ENCODE results near the gene KLHL13.
A peak's percentile ranks its signal among the peaks of the same experiment; 100 is the strongest.
"Not testable (repeated sequence)": the region's sequence is repeated elsewhere in the genome, so short reads cannot be mapped to it uniquely, and the experiment has no call there.

KLHL13 gene

GRCh38 chrX:118116713-118117550, at the start of gene KLHL13:
Gene KLHL13 (minus strand): TSS chrX:118116810. CDS start chrX:118028473, 88,337 bp downstream.
- DNase-seq = peak; percentile 46

DNA sequence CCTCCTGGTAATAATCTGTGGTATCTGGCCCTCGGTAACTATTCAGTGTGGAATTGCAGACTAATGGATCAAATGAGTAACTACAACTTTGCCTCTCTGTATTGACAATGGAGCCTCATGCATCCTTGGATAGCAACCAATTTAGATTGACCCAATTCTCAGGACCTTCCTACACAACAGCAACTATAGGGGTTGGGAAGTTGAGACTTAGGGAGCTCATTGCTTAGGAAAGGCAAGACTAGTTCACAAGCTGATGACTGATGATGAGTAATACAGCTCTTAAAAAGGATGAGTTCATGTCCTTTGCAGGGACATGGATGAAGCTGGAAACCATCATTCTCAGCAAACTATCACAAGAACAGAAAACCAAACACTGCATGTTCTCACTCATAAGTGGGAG, 47.5 kb upstream of the KLHL13 start:
- no peak for DNase-seq

DNA sequence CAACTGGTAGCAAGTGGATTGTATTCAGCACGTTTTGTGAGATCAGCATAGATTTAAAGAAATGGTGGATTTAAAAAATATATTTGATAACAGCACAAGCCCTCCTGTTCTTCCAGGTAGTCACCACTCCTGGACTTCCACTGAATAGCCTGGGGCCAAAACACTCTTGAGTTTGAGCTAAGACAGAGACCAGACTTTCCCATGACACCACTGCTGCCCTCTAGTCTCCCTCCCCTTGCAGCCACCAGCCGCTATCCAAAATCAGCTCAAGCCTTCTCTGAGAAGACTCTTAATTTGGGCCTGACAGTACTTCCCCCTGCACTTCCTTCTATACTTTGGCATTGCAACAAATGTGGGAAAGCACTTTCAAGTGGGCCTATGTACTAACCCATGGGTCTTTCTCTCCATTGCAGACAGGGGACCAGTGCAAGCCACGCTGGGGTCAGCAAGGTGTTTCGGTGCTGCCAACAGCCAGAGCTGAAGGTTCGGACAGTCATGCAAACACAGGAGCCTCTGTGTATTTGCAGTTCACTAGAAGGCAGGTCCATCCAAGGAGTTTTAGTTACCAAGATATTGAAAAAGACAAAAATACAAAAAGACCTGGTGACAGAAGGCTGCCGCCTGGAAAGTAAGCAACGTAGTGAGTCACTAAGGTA, 40.5 kb upstream of the KLHL13 start:
- no peak for DNase-seq

DNA sequence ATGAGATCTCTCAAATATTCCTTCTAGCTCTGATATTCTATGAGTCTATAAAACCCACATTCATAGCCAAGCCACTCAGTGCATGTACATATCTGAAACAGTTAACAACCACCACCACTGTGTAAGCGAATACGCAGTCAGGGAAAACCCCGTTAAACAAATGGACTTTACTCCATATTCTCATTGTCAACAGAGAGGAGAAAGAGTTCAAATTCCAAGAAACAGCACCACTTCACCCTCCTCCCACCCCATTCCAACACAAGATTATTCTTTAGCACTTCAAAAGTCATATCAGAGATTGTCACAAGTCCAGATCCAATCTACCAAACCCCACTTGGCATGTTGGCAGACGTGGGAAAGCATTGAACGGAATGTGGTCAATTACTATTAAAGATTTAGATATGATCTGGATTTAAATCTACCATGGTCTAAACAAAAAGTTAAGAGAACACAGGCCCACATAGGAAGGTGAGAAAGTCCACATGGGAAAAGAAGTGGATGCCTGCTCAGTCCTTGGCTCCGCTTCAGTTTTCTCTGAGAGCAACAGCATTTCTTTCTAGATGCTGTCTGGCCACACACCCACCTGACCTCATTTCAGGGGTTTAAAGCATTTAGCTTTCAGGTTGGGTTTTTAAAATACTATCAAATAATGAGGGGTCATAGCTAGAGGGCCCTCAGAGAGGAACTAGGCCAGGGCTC, 39.8 kb upstream of the KLHL13 start:
- DNase-seq = no peak

DNA sequence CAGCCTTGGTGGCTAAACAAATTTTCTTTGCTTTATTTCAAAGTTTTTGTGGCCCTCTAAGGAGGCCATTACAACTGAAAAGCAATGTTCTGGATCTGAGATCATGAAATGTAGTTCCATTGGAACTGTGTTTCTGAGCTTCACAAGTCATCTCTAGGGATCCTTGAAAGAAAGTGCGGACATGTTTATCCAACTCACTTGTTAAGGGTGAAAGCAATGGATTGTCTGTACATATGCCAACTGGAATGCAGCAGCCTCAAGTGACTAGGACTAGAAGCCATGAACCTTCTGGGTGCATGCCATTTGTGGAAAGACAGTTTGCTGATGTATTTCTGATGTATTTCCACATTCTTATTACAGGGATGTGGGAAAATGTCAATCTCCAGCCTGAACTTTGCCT, 36.7 kb upstream of the KLHL13 start:
- DNase-seq = no peak

DNA sequence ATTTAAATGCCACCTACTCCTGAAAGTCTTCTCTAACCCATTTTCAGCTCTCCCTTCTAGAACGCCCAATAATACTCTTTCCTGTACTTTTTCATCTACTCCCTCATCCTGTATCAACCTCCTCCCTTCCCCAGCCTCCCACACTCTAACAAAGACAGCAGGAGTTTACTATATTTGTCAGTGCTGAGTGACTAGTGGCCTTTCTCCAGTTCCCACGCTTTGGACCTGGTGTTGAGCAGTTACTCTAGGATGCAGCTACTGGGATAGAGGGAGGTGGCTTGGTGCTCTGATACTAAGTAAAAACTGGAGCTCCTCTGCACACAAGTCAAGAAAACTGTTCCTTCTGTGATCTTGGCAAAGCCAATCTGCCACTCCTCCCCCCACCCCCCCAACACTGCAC, 36.1 kb upstream of the KLHL13 start:
- DNase-seq = no peak

GRCh38 chrX:118148737-118149136, 32.1 kb upstream of the KLHL13 start:
- DNase-seq = no peak

DNA sequence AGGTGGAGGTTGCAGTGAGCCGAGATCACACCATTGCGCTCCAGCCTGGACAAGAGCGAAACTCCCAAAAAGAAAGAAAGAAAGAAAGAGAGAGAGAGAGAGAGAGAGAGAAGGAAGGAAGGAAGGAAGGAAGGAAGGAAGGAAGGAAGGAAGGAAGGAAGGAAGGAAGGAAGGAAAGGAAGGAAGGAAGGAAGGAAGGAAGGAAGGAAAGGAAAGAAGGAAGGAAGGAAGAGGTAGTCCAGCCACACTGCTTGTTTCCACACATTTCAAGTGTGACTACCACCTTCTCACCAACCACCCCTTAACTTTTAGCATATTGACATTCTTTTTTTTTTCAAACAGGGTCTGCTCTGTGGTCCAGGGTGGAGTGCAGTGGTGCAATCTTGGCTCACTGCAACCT, 31.2 kb upstream of the KLHL13 start:
- DNase-seq = not testable (repeated sequence)

DNA sequence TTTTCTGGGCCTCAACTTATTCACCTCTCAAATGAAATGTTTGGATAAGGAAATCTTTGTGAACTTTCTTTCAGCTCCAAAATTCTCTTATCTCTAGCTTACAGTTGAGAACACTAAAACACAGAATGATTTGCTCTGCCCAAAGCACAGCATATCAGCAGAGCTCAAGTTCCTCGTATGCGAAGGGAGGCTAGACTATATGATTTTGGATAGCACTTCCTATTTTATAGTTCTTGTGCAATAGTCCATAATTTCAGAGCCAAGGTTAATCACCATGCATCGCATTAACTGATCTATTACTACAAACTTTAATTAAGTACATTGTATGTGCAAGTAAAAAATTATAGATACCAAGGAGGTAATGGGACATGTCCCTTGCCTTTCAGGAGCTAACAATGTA, 27.0 kb upstream of the KLHL13 start:
- DNase-seq = no peak

DNA sequence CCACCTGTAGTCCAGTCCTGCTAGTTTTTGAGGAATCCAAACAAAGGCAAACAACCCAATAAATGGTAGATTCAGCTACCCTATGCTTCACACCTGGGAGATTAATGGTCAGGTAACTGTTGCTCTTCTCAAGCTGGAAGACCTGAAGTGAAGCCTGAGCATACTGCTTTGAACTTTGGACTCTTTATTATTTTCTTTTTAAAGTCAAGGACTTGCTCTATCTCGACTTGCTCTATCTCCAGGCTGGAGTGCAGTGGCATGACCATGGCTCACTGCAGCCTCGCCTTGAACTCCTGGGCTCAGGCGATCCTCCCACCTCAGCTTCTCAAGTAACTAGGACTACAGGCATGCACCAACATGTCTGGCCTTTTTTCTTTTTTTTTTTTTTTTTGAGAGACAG, 14.7 kb upstream of the KLHL13 start:
- DNase-seq = no peak

- no peak for DNase-seq
Measured at GRCh38 chrX:118129681-118130080, 13.1 kb upstream of the KLHL13 start.

- DNase-seq = no peak
Measured at GRCh38 chrX:118128724-118129123, 12.1 kb upstream of the KLHL13 start.

DNA sequence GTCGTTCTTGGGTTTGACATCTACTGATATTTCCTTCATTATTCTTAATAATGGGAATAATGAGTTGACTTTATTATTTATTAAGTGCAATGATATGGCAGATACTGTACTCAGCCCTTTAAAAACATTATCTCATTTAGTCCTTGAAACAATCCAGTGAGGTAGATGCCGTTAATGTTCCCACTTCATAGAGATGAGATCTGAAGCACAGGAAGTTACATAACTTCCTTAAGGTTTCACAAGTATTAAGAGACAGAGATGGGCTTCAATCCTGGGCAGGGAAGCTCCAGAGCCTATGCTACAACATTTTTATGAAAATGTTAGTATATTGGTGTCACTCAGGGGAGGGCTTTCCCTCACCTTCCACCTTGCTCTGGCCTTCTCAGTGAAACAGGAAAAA, 9.7 kb upstream of the KLHL13 start:
- DNase-seq = no peak

GRCh38 chrX:118124243-118124642, 7.6 kb upstream of the KLHL13 start:
- DNase-seq = not testable (repeated sequence)

- no peak for DNase-seq
Measured at GRCh38 chrX:118117741-118118140, 1.1 kb upstream of the KLHL13 start.

- DNase-seq = peak; percentile 49
Measured at GRCh38 chrX:118115953-118116712, 477 bp downstream of the KLHL13 start.

GRCh38 chrX:118114971-118115370, 1.6 kb downstream of the KLHL13 start:
- no peak for DNase-seq

DNA sequence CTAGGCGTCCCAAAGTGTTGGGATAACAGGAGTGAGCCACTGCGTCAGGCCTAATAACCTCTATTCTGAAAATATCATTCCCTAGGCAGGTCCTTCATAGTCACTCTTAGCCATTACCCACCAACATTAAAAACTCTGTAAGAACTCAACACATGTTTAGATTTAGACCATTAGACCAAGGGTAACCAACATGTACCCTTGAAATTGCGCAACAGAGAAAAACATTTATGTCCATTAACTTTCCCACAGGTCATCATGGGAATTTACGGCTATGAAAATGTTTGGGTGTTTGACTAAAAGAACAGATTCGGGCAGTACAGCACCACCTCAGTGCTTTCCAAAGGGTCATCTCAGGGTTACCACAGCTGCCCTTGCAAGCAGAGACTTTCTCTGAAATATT, 7.5 kb downstream of the KLHL13 start:
- no peak for DNase-seq

GRCh38 chrX:118108304-118108703, 8.3 kb downstream of the KLHL13 start:
- DNase-seq = no peak

DNA sequence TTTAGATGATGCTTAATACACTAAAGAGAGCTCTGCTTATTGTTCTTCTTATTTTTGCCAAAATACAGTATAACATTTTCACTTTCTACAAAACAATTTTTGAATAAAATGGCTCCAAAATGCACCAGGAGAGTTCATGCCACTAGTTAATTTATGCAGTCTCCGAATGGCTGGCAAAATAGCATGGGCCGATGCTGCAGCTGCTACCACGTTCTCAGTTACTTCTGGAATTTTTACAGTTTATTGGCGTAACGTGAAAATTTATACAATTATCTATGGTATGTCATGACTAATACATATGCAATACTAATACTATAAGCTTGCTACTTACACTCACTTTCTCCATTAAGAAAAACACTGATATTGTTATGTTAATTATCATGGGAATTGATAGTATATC, 16.5 kb downstream of the KLHL13 start:
- DNase-seq = no peak

DNA sequence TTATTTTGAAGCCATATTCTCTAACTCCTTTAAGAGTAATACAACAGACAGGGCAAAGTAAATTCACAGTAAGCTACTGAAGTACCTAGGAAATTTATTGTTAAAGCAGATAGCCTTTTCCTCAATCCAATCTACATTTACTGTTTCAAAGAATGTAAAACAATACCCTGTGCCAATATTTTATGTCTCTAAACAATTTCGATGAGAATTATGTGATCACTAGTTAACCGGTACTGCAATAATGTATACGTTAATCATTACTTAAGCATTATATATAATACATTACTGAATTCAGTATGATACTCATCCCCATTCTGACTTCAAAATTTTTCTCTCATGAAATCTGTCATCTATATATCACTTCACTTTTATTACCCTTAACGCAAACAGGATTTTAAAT, 28.5 kb downstream of the KLHL13 start:
- no peak for DNase-seq

- DNase-seq = no peak
Measured at GRCh38 chrX:118074196-118074595, 42.4 kb downstream of the KLHL13 start.

- no peak for DNase-seq
Measured at GRCh38 chrX:118066867-118067515, 49.6 kb downstream of the KLHL13 start.
